NOMO-1 (cell line): ENCODE data around the gene CCDC144A.
"Not testable (repeated sequence)": the region's sequence is repeated elsewhere in the genome, so short reads cannot be mapped to it uniquely, and the experiment has no call there.

Source experiments
- DNase-seq, 2 experiments: peaks; one replicate each; lab custom pipeline; 2025; ENCODE audit not compliant: unreplicated experiment in 2 of 2; lab: John Stamatoyannopoulos, UW

CCDC144A gene

GRCh38 chr17:16818821-16819683 is 129.0 kb downstream of the CCDC144A start:
- DNase-seq = no peak

- no peak for DNase-seq
Measured at GRCh38 chr17:16820161-16820877, 130.3 kb downstream of the CCDC144A start.

GRCh38 chr17:16820979-16821543 is 131.0 kb downstream of the CCDC144A start:
- DNase-seq = no peak

GRCh38 chr17:16822133-16822532 is 132.1 kb downstream of the CCDC144A start:
- not testable (repeated sequence) for DNase-seq

GRCh38 chr17:16823768-16824406 is 133.8 kb downstream of the CCDC144A start:
- DNase-seq = not testable (repeated sequence)
